UCSD-AML1 (cell line): ENCODE measurements around the gene ELF5.
A peak's percentile ranks its signal among the peaks of the same experiment; 100 is the strongest.

Experiments
- DNase-seq: peaks from one replicate; lab custom pipeline; 2025; ENCODE audit not compliant: unreplicated experiment; lab: John Stamatoyannopoulos, UW

ELF5 gene

DNA sequence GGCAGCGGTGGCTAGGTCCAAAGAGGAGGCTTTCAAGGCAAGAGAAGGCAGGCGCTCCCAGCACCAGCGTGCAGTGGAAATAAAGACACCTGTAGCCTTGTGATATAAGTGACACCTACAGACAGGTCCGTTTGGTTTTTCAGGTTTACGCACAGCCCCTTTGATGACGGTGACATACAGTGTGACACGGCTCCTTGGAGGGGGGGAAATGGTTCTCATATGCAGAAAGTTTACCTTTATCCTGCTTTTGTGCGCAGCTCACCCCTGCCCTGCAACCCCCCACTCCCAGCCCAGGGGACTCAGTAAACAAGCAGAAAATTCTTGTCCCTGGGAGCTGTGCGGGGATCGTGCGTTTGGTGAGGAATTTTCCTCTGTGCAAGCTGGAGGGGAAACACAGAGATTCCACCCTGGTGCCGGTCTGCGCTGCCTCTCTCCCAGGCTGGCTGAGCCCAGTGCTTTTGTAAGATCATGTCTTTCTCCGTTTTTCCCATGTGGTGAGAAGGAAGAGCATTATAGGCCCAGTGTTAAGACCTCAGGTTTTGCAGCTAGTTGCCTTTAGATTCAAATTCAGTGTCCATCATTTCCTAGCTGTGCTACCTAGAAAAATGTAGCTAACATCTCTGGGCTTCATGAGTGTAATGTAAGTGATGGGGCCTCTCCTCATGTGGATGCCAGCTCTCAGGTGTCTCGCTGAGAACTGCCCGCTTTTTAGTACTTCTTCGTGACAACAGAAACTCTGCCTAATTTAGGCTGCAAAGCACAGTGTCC lies at the start of gene ELF5:
ELF5 (minus strand) TSS at position 113 of the 768 bp plus-strand sequence. CDS start 8,045 bp downstream, outside the sequence.
- DNase-seq = no peak

DNA sequence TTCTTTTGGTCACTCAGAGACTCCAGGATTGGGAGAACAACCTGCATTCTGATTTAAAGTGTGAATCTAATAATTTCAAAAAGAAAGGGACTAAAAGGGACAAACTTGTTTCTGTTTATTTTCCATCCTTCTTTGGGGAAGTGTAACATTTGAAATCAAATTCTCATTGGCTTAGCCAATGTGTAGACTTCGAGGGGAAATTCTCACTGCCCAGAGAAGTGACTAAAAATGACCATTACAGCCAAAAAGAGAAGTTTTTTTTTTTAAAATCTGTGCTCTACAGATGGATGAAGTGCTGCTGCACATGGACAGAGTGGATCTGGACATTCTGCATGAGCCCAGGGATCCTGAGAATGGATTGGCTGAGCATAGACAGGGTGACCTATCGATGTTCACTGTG lies 49.4 kb upstream of the ELF5 start:
- DNase-seq = no peak

GRCh38 chr11:34560511-34560910 lies 46.9 kb upstream of the ELF5 start:
- no peak for DNase-seq

DNA sequence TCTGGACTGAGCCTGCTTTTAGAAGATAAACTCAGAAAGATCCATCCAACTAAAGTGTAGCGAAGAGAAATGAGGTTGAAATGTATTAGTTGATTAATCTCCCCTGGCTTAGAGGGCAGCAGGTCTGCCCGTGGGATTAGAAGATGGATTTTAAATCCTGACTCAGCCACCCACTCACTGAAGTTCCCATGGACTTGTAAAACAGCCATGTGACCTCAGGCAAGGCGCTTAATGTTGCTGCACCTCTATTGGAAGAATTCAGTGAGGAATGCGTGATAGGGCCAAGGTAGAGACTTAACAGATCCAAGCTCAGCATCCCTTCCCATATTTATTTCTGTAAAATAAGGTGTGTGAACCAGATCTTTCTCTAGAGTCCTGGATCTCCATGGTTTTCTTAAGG lies 45.1 kb upstream of the ELF5 start:
- no peak for DNase-seq

DNA sequence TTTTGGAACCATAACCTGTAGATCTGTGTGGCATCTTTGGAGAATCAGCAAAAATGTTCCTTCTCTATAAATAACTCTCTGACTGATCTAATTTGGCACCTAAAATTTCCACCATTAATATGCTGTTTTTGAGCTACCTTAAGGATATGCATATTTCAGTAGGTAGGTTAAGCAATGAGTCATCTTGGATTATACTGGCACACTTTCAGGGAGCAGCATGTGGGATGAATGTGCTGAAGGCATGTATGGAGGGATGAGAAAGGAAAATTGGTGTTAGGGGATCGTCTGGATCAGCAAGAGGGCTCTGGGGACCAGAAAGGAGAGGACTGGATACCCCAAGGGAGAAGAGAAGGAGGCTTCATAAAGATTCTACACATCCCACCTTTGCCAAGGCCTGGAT lies 44.6 kb upstream of the ELF5 start:
- no peak for DNase-seq

DNA sequence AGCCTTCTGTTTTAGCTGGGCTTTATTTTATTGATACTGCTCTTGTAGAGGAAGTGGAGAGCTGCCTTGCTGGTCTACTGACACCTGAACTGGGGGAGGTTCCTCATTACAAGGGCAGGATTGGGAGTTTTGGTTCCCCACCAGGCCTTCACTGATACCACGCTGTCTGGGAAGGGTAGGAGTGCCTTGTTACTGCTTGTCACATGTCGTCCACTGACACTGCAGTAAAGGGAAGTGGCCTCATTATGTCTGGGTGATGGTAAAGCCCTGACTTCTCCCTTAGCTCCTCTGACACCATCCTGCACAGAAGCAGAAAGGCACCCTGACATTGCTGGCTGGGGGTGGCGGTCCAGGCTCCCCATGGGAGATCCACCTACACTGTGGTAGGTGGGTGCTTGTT lies 38.7 kb upstream of the ELF5 start:
- DNase-seq = peak; percentile 17

- DNase-seq = no peak
Observed at GRCh38 chr11:34549271-34549670, 35.7 kb upstream of the ELF5 start.

DNA sequence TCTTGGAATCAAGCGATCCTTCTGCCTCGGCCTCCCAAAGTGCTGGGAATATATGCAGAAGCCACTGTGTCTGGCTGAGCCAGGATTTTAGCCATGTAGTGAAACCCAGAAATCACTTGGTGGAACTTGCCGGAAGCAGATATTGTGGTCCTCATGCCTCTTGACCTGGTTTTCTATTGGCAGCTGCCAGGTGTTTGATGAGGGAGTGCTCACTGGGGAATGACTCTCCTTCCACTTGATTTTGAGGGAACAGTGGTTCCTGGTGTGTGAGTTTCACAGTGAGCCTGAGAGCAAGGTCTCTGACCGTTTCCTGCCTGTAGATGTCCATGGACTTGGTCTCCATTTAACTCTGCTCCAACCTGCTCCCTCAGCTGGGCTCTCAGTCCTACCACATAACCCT lies 34.7 kb upstream of the ELF5 start:
- no peak for DNase-seq

DNA sequence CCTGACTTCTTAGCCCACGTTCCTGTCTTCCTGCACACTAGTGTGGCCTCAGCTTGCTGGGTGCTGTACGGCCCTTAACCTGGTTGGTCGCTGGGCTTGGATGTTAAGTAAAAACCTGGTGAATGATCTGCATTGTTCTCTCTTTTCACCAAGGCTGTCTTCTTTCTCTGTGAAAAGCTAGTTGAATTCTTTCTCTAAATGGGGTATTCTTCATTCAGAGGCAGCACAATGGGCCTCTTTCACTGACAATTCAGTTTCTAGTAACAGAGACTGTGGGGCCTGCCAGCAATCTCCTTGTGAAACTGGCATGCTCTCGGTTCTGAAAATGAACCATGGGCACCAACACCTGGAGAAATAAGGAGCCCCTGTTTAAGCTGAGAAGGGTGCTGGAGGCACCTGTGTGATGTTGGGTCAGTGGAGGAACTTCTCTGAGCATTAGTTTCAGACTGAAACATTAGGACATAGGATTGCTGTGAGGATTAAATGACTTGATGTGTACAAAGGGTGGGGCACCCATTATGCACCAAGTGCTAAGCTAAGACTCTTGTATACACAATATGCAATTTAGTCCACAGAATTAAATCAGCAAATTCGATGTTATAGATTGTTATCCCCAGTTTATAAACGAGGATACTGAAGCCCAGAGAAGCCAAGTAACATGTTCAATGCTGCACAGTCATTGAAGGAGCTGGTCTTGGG lies 33.1 kb upstream of the ELF5 start:
- no peak for DNase-seq

- DNase-seq = no peak
Observed at GRCh38 chr11:34542089-34542488, 28.5 kb upstream of the ELF5 start.

GRCh38 chr11:34540870-34541269 lies 27.3 kb upstream of the ELF5 start:
- no peak for DNase-seq

DNA sequence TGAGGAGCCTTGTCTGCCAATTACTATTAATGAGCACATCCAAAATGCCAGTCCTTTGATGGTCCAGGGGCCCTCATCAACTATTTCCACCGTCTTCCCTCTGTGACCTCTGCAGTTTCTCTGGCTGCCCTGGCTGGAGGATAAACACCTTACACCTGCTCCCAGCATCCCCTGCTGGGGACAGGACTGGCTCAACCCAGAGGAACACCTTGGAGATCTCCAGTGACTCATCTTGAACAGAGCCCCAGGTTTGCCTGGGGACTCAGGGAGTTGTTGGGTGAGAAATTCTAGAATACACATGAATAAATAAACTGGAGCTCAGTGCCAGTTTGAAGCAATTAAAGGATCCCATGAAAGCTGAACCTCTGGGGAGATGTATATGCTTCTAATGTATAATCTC lies 24.0 kb upstream of the ELF5 start:
- DNase-seq = no peak

DNA sequence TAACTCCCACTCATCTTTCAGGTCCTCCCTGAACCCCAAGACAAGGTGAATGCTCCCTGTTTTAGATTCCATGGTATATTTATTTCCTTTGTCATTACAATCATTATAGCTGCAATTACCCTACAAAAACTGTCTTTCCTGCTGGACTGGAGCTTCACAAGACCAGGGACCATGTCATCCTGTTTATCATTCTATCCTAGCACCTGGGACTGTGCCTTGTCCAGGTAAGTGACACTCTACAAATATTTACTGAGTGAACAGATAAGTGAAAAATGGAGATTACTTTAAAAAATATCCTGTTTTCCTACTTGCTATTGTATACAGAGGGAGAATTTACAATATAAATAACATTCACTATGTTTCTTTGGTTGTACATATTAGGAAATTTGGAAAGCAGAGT lies 22.5 kb upstream of the ELF5 start:
- no peak for DNase-seq

DNA sequence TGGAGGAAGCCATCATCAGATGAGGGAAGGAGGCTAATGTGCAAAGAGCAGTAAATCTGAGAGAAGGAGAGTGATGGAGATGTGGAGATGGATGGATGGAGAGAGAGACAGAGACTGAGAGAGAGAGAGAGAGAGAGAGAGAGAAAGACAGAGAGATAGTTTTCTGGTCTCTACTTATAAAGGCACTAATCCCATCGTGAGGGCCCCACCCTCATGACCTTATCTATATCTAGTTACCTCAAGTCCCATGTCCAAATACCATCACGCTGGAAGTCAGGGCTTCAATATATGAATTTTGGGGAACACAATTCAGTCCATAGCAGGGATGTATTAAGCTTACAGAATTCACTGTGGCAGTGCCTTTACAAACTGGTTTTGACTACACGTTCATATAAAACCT lies 21.2 kb upstream of the ELF5 start:
- DNase-seq = no peak

DNA sequence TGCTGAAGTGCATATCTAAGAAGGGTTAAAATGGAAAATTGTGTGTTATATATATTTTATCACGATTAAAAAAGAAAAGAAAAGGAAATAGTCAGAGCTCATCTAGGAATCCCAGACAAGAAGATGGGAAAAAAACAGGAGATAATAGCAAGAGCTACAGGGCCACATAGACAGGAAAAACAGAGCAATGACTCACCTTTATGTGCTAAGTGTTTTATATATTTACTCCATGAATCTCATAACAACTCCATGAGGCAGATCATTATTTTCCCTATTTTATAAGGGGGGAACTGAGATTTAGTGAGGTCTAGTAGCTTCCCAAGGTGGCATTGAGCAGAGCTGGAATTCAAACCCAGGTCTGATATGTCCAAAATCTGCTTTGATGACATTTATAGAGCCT lies 18.1 kb upstream of the ELF5 start:
- DNase-seq = no peak

DNA sequence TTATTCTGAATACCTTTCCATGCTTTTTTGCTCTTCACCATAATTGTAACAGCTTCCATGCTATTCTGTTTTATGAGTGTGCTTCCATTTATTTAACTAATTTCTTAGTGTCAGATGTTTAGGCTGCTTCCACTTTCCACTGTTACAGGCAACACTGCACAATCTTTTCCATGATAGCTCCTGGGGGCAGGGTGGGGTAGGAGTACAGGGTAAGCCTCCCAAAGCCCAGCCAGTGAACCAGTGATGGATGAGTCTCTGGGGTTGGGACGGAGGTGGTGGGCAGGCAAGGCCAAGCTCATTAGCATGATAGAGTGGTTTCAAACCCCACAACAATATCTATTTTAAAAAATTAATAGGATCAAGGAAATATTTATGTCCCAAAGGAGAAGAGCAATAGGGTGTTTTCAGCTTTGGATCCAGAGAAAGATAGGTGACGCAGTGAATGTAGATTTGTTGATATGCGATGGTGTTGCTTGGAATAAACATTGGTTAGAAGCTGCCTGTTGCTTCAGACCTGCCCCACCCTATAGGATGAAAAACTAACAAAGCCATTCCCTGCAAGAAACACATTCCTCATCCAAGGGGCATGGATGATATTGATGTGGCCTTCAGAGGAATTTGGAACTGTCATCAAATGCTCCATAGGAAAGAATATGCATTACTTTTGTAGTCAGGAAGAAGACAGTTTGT lies 17.1 kb upstream of the ELF5 start:
- no peak for DNase-seq

DNA sequence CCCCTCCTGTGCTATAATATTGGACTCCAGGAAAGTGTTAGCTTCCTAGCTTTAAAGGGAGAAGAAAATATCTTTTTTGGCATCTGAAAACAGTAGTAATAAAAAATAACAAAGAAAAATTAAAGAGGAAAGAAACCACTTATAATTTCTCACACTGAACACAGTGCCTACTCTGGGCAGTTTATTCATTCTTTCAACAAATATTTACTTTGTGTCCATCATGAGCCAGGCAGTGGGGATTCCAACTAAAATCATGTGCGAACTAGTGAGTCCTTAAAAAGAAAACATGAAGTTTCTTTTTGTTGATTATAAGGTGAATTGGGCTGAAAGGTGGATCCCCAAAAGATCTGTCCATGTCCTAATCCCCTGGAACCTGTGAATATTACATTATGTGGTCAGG lies 16.0 kb upstream of the ELF5 start:
- DNase-seq = no peak

DNA sequence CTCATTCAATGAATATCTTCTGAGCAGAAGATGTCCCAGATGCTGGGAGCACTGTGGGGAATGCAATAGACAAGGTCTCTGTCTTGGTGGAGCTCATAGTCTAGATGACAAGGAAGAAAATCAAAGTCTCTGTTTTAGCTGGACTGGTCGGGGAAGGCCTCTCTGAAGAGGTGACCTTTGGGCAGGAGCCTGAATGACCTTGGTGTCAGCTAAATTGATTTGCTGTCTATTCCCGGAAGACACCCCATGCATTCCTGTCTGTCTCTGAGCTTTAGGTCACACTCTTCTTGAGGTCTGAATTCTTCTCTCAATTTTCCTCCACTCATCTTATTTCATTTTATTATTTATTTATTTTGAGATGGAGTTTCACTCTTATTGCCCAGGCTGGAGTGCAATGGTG lies 14.5 kb upstream of the ELF5 start:
- DNase-seq = no peak

DNA sequence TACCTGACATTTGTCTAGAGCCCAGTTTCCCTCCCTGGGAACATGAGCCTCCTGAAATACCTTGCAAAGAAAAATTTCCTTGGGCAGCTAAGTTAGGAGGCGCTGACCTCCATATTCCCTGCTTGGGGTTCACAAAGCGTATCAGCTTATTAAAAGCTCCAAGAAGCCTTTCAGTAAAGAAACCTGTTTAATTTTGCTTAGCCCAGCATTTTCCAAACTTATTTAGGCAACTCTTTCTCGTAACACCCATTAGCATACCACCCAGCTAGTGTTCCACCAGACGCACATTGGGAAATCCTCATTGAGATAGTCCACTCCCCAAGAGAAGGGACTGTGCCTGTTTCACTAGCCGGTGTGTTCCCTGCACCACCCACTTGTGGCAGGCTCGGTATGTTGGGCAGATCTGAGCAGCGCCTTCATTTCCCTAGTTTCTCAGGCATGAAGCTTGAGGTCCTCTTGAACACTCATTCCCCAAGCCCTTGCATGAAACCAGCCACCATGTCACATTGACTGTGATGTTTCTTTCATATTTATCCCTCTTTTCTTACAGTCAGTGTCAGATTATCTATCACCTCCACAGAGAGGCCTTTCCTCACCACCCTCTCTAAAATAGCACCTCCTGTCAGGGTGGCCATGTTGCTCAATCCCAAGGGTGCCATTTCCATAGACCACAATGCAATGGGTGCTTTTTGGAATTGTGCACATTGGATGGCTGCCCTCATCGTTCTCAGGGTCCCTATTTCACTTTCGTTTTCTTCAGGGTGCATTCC lies 12.5 kb upstream of the ELF5 start:
- DNase-seq = no peak

GRCh38 chr11:34525098-34525497 lies 11.5 kb upstream of the ELF5 start:
- DNase-seq = no peak

DNA sequence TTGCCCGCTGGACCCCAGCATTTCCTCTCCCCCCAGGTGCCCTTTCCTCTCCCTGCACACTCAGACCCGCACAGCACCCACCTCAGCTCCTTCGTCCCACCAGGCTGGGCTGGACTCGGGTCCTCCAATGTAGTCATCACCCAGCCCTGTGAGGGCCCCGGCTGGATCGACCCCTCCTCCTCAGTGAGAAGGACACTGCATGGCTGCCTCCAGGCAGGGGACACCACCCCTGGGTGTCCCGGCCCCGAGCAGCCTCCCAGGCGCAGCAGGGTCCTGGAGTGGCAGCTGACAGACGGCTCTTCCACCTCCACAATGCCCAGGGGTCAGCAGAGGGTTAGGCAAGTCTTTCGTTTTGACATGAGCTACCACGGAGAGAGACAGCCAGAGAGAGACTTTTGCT lies 11.1 kb upstream of the ELF5 start:
- no peak for DNase-seq
